C4-2B (cell line): ENCODE results near the gene SND1.

ENCODE experiments used
- ZFX ChIP-seq: fragments of 450-650 bp; IDR thresholded peaks from 2 replicates; pipeline ENCODE4 v1.6.1; 2017
- TF ChIP-seq, protein P1 (sequence below): fragments of 450-650 bp; conservative IDR thresholded peaks from 2 replicates; pipeline ENCODE4 v1.5.1; 2017; ENCODE audit warnings: mild to moderate bottlenecking

- TF ChIP-seq, protein P1, sequence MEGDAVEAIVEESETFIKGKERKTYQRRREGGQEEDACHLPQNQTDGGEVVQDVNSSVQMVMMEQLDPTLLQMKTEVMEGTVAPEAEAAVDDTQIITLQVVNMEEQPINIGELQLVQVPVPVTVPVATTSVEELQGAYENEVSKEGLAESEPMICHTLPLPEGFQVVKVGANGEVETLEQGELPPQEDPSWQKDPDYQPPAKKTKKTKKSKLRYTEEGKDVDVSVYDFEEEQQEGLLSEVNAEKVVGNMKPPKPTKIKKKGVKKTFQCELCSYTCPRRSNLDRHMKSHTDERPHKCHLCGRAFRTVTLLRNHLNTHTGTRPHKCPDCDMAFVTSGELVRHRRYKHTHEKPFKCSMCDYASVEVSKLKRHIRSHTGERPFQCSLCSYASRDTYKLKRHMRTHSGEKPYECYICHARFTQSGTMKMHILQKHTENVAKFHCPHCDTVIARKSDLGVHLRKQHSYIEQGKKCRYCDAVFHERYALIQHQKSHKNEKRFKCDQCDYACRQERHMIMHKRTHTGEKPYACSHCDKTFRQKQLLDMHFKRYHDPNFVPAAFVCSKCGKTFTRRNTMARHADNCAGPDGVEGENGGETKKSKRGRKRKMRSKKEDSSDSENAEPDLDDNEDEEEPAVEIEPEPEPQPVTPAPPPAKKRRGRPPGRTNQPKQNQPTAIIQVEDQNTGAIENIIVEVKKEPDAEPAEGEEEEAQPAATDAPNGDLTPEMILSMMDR, result no peak
- TF ChIP-seq ZFX, result no peak
Observed at GRCh38 chr7:127732306-127732705, 80.3 kb downstream of the SND1 start.
